HepG2 (cell line): Measurements from ENCODE around the gene SNN. TPM values are rescaled to one million over a fixed set of nuclear protein-coding genes. Genes with fewer than 3 reads are reported as not detected.
A peak's percentile ranks its signal among the peaks of the same experiment; 100 is the strongest.

ENCODE experiments used
- AGO1 ChIP-seq: fragments of 200-400 bp; formaldehyde crosslinking; IDR thresholded peaks from 2 replicates; pipeline ENCODE4 v1.6.1; 2017; ENCODE audit warnings: mild to moderate bottlenecking, low read depth, low read length, moderate library complexity; ENCODE audit not compliant: poor library complexity, severe bottlenecking
- AHR ChIP-seq: IDR thresholded peaks from 2 replicates; pipeline ENCODE4 v1.6.1; 2018; ENCODE audit warnings: missing genetic modification reagents, missing compliant biosample characterization
- ASH2L ChIP-seq: fragments of 300-600, 200-600 bp; sonication (generic); IDR thresholded peaks from 2 replicates; pipeline ENCODE4 v1.7.0; 2017; ENCODE audit warnings: low read depth, mild to moderate bottlenecking, moderate library complexity, mixed read lengths, low read length; ENCODE audit not compliant: insufficient read length
- BCL6 ChIP-seq: IDR thresholded peaks from 2 replicates; pipeline ENCODE4 v1.6.1; 2016; ENCODE audit warnings: missing genetic modification reagents, missing compliant biosample characterization
- CHD4 ChIP-seq: fragments of 200-600 bp; sonication (generic); IDR thresholded peaks from 2 replicates; pipeline ENCODE4 v1.7.0; 2017; ENCODE audit warnings: mild to moderate bottlenecking, low read length, borderline replicate concordance
- DNMT3B ChIP-seq: conservative IDR thresholded peaks from 2 replicates; pipeline ENCODE4 v1.6.1; 2016; ENCODE audit warnings: missing biosample characterization, control low read depth
- ELF3 ChIP-seq: IDR thresholded peaks from 2 replicates; pipeline ENCODE4 v1.6.1; 2016; ENCODE audit warnings: missing genetic modification reagents, missing compliant biosample characterization
- ERF ChIP-seq: IDR thresholded peaks from 2 replicates; pipeline ENCODE4 v1.6.1; 2018; ENCODE audit warnings: missing biosample characterization, missing genetic modification reagents
- GMEB2 ChIP-seq: IDR thresholded peaks from 2 replicates; pipeline ENCODE4 v1.6.1; 2016; ENCODE audit warnings: missing biosample characterization, missing genetic modification reagents, low read depth
- MEF2D ChIP-seq: sonication (generic); formaldehyde crosslinking; IDR thresholded peaks from 2 replicates; pipeline ENCODE4 v1.5.1; 2020; ENCODE audit warnings: mild to moderate bottlenecking, missing genetic modification reagents
- MLX ChIP-seq: IDR thresholded peaks from 2 replicates; pipeline ENCODE4 v1.6.1; 2016
- MXD1 ChIP-seq: sonication (generic); formaldehyde crosslinking; IDR thresholded peaks from 2 replicates; pipeline ENCODE4 v1.4.0; 2020; ENCODE audit warnings: mild to moderate bottlenecking, missing genetic modification reagents
- PPARG ChIP-seq: conservative IDR thresholded peaks from 2 replicates; pipeline ENCODE4 v1.6.1; 2016; ENCODE audit warnings: missing biosample characterization, missing genetic modification reagents
- SALL1 ChIP-seq: sonication (generic); formaldehyde crosslinking; IDR thresholded peaks from 2 replicates; pipeline ENCODE4 v1.8.0; 2022; ENCODE audit warnings: mild to moderate bottlenecking, missing genetic modification reagents
- SRSF1 ChIP-seq: fragments of 200-400 bp; formaldehyde crosslinking; optimal IDR thresholded peaks from 2 replicates; pipeline ENCODE3; 2017; ENCODE audit warnings: mild to moderate bottlenecking, low read depth, low read length, moderate library complexity
- WIZ ChIP-seq: sonication (generic); formaldehyde crosslinking; IDR thresholded peaks from 2 replicates; pipeline ENCODE4 v1.5.1; 2020; ENCODE audit warnings: mild to moderate bottlenecking, missing genetic modification reagents
- ZBTB44 ChIP-seq: sonication (generic); formaldehyde crosslinking; IDR thresholded peaks from 2 replicates; pipeline ENCODE4 v1.4.0; 2020; ENCODE audit warnings: missing genetic modification reagents
- ZFX ChIP-seq: sonication (generic); formaldehyde crosslinking; IDR thresholded peaks from 2 replicates; pipeline ENCODE4 v1.4.0; 2020; ENCODE audit warnings: mild to moderate bottlenecking, low read depth, missing genetic modification reagents, moderate library complexity
- ZFYVE20 ChIP-seq: sonication (generic); formaldehyde crosslinking; IDR thresholded peaks from 2 replicates; pipeline ENCODE4 v1.8.0; 2023; ENCODE audit warnings: low read depth, mild to moderate bottlenecking, moderate library complexity, missing genetic modification reagents, borderline replicate concordance
- ZKSCAN1 ChIP-seq: fragments of 150-350 bp; IDR thresholded peaks from 2 replicates; pipeline ENCODE4 v1.6.1; 2014; ENCODE audit warnings: low read length
- ZNF703 ChIP-seq: sonication (generic); formaldehyde crosslinking; IDR thresholded peaks from 2 replicates; pipeline ENCODE4 v1.5.1; 2020; ENCODE audit warnings: missing genetic modification reagents, mild to moderate bottlenecking, moderate library complexity, borderline replicate concordance
- ZNF710 ChIP-seq: sonication (generic); formaldehyde crosslinking; IDR thresholded peaks from 2 replicates; pipeline ENCODE4 v1.5.0; 2020; ENCODE audit warnings: mild to moderate bottlenecking, missing genetic modification reagents, borderline replicate concordance
- ZNF724P ChIP-seq: sonication (generic); formaldehyde crosslinking; IDR thresholded peaks from 2 replicates; pipeline ENCODE4 v1.8.0; 2022; ENCODE audit warnings: missing genetic modification reagents, borderline replicate concordance
- ZNF772 ChIP-seq: sonication (generic); formaldehyde crosslinking; IDR thresholded peaks from 2 replicates; pipeline ENCODE4 v1.5.0; 2020; ENCODE audit warnings: mild to moderate bottlenecking, missing genetic modification reagents
- polyA plus RNA-seq, 8 experiments: library from polyadenylated mRNA; depleted of rRNA in 3 of 8; stranded (reverse) in 7 of 8; unstranded in 1 of 8; fragments of >200 nt; fragmentation: Illumina TruSeq in 4 of 8; extraction: Trizol in 4 of 8; gene quantifications; 2 replicates each; pipeline versions ENCODE4 v1.2.1 to v1.2.3, GENCODE V29; 2011 to 2016; ENCODE audit warnings: low read depth in 4 of 8, missing spikeins in 1 of 8, mixed read lengths in 1 of 8; ENCODE audit not compliant: insufficient read depth in 1 of 8
- total RNA-seq, 5 experiments: library from RNA; depleted of rRNA; stranded (reverse); fragments of >200 nt; fragmentation: Illumina TruSeq; extraction: Trizol; gene quantifications; 2 replicates each; pipeline ENCODE4 v1.2.3, GENCODE V29; 2016; ENCODE audit warnings: low read depth in 1 of 5

The SNN gene
- total and polyA plus RNA-seq, 2 of the 13 experiments (the other 11 are each of a cell fraction or from before 2014, with no cell fraction given), result 5.2 to 8.4 TPM

GRCh38 chr16:11667824-11668622 lies at the start of gene SNN (continued):
- TF ChIP-seq AGO1, result peak; percentile 56
- TF ChIP-seq ZNF703 (CRISPR knock-in tag), result no peak
- no peak for TF ChIP-seq PPARG (CRISPR knock-in tag)
- peak; percentile 50; the same call in 1 of the 2 replicates for TF ChIP-seq SALL1 (CRISPR knock-in tag)
- no peak for TF ChIP-seq ZKSCAN1
- peak; percentile 72; the same call in 1 of the 2 replicates for TF ChIP-seq MXD1 (CRISPR knock-in tag)
- TF ChIP-seq CHD4, result no peak
- no peak for TF ChIP-seq ELF3 (CRISPR knock-in tag)
- no peak for TF ChIP-seq ZFYVE20 (CRISPR knock-in tag)
- TF ChIP-seq MEF2D (CRISPR knock-in tag), result no peak
- TF ChIP-seq ASH2L, result peak; percentile 58
- peak; percentile 41; the same call in 1 of the 2 replicates for TF ChIP-seq ZNF772
- TF ChIP-seq ZNF724P (CRISPR knock-in tag), result 0 out of 2 replicates have a peak, but pooled peaks have one; percentile 29
- TF ChIP-seq ZFX (CRISPR knock-in tag), result no peak
- TF ChIP-seq GMEB2, result no peak
- TF ChIP-seq ERF (CRISPR knock-in tag), result no peak
- TF ChIP-seq WIZ (CRISPR knock-in tag), result no peak
- TF ChIP-seq BCL6 (CRISPR knock-in tag), result 0 out of 2 replicates have a peak, but pooled peaks have one; percentile 21
- no peak for TF ChIP-seq MLX (CRISPR knock-in tag)
- TF ChIP-seq AHR (CRISPR knock-in tag), result peak; percentile 61; the same call in 1 of the 2 replicates
- TF ChIP-seq SRSF1, result no peak
- TF ChIP-seq ZBTB44 (CRISPR knock-in tag), result no peak
- no peak for TF ChIP-seq ZNF710 (CRISPR knock-in tag)
- TF ChIP-seq DNMT3B (CRISPR knock-in tag), result no peak
